TTC549 (cell line): ENCODE results near the gene LILRB5.
"Not testable (repeated sequence)": the region's sequence is repeated elsewhere in the genome, so short reads cannot be mapped to it uniquely, and the experiment has no call there.

Experiments used
- FAIRE-seq: peaks from 2 replicates; lab custom pipeline; 2012; peaks lifted over from hg19 to GRCh38; lab: Jason Lieb, UNC

Gene LILRB5

GRCh38 chr19:54275951-54276350, 18.9 kb upstream of the LILRB5 start:
- no peak for FAIRE-seq

DNA sequence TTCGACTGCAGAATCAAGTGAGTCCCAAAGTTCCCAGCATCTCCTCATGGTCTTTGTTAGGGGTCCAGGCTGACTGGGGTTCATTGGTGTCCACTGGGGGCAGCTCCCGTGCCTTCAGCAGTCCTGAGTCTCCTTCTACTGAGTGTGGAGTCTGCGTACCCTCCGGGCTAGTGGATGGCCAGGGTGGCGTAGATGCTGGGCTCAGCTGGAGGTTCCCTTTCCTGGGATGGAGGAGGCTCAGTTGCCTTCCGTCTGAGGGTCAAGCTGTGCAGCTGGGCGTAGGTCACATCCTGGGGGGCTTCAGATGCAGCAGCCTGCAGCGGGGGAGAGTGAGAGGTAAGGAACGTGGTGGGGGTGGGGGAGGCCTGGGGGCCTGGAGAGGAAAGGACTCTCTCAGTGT, 17.4 kb upstream of the LILRB5 start:
- FAIRE-seq = not testable (repeated sequence)

DNA sequence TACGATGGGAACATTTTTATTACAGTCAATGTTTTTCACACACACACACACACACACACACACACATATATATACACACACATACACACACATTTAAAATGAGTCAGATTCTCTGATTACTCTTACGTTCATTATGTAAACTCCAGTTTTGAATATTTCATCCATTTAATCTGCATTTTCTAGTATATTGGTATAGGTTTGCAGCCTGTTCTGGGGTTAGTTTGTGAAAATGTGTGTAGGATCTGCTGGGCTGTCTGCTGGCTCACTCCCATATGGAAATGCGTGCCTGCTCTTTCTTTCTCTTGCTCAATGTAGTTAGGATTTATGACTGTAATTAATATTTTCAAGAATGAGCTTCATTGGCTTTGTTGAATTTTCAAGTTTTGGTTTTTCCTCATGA, 16.7 kb upstream of the LILRB5 start:
- FAIRE-seq = no peak

- not testable (repeated sequence) for FAIRE-seq
Measured at GRCh38 chr19:54272181-54272580, 15.1 kb upstream of the LILRB5 start.

- FAIRE-seq = not testable (repeated sequence)
Measured at GRCh38 chr19:54271587-54271986, 14.5 kb upstream of the LILRB5 start.

DNA sequence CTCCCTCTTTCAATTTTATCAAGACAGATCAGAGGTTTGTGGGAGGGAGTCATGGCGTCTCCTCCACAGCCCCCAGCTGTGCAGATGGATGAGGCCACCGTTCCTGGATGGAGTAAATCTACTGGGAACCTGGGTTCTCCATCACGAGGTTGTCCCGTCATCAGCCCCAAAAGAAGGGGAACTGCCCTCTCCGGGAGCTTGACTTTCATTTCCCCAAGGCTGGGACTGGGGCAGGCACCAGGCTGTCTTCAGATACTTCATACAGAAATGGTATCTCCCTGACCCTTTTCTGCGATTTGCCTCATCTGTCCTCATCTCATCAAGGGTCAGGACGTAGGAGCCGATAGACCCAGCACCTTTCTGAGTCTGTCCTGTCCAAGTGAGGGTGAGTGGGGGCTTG, 14.0 kb upstream of the LILRB5 start:
- FAIRE-seq = no peak

DNA sequence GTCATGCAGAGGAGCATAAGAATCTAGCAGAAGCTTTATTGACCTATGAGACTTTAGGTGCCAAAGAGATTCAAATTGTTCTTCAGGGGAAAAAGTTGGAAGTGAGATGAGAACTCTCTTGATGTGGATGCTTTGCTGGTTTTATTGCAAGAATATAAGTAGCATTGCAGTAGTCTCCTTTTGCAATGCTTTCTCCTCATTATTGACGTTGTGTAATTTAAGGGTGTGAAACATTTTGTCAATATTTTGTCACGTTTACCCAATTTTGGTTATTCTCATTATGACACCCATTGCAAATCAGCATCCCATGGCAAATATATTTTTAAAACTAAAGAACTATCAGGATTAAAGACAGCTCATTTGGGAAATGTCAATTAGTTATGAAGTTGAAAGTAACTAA, 11.9 kb upstream of the LILRB5 start:
- FAIRE-seq = no peak

DNA sequence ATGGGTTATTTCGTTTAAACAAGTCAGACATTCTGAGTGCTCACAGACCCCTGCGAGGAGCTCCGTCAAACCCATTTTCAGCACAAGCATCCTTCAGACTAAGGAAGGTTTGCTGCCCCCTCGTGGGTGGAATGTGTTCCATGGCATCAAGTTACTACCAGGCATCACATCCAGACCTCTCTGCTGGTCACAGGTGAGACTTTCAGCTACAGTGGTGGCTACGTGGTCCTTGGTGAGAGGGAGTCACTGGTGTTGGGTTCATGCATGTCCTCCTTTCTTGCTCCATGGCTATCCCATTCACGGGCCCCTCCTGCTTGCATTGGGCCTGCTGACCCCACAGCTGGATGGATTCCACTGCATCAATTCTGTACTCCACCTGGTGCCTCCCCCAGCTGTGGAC, 9.1 kb upstream of the LILRB5 start:
- FAIRE-seq = no peak

DNA sequence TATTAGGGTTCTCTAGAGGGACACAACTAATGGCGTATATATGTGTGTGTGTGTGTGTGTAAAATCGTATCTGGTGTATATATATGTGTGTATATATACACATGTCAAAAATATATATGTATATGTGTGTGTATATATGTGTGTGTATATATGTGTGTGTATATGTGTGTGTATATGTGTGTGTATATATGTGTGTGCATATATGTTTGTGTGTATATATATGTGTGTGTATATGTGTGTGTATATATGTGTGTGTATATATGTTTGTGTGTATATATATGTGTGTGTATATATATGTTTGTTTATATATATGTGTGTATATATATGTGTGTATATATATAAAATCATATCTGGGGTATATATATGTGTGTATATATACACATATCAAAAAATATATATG, 5.4 kb upstream of the LILRB5 start:
- FAIRE-seq = no peak

- no peak for FAIRE-seq
Measured at GRCh38 chr19:54262066-54262465, 5.0 kb upstream of the LILRB5 start.

GRCh38 chr19:54256250-54257115, 590 bp downstream of the LILRB5 start:
- no peak for FAIRE-seq

GRCh38 chr19:54255105-54255775, 1.8 kb downstream of the LILRB5 start:
- no peak for FAIRE-seq

GRCh38 chr19:54254195-54254906, 2.7 kb downstream of the LILRB5 start:
- no peak for FAIRE-seq

- no peak for FAIRE-seq
Measured at GRCh38 chr19:54253331-54254194, 3.5 kb downstream of the LILRB5 start.

- no peak for FAIRE-seq
Measured at GRCh38 chr19:54252845-54253244, 4.2 kb downstream of the LILRB5 start.

- FAIRE-seq = no peak
Measured at GRCh38 chr19:54252243-54252642, 4.8 kb downstream of the LILRB5 start.

DNA sequence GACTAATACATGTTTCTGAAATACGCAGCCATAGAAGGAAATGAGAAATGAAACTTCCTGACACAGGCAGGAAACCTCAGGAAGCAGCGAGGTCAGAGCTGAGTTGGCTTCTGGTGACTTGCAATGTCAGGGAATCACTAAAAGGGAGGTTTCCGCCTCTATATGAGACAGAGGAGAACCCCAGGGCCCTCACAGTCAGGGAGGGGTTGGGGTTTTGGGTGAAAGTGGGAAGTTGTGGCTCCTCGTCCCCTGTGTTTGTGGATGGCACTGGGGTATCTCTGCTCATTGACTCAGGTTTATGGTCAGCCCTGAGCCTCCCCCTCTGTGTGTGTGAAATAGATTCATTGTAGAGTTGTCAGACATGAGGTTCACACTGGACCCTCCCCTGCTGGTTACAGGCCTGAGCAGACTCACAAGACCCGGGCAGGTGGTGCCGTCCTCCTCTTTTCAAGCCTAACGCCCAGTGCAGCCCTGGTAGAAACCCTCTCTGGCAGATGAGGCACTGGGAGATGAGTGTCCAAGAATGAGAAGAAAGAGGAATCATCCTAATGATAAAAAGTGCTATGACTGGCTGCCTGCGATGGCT, 9.0 kb downstream of the LILRB5 start:
- no peak for FAIRE-seq

- FAIRE-seq = no peak
Measured at GRCh38 chr19:54247106-54247930, 9.8 kb downstream of the LILRB5 start.

DNA sequence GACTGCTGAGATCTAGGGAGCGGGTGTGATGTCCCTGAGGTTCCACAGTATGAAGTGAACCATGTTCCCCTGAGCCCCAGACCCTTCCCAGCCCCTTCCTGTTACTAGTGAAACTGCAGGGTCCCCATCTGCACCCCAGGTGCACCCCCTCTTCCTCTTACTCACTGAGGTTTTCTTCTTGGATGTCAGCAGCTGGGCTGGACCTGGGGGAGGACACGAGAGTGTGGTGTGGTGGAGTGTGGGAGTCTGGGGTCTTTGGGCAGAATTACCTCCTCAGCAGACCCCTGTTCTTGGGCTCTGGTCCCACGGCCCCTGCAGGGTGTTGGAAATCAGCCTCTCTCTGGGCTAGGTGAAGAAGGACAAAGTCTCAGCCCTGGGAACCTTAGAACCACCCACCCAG, 11.1 kb downstream of the LILRB5 start:
- no peak for FAIRE-seq

DNA sequence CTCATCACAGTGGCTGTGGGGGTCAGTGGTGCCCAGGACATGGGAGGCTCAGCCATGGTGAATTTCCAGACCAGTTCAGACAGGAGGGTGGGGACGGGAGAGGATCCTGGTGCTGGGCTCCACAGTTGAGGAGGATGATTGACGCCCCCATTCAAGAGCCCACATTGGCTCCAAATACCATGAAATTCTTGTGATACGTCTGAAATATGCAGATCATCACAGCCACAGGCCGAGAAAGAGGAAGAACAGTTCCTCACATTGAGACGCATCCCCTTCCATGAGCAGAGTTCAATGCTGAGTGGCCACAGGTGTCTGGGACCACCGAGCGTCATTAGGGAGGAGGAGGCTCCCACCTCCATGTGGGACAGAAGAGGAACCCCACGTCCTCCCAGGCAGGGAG, 13.3 kb downstream of the LILRB5 start:
- not testable (repeated sequence) for FAIRE-seq

- FAIRE-seq = not testable (repeated sequence)
Measured at GRCh38 chr19:54242646-54243045, 14.4 kb downstream of the LILRB5 start, which contains the start of gene LILRA6. TSS of gene LILRA6 (minus strand) at chr19:54242790.
